SU-DHL-6 (cell line): ENCODE results near the gene MFN2.

Experiments used
- H2AFZ ChIP-seq: fragments of 200-600 bp; sonication (generic); 2 replicates; pipeline ENCODE4 v1.6.1; 2014; ENCODE audit warnings: low read depth, mild to moderate bottlenecking, moderate library complexity, mixed read lengths, antibody characterized with exemption, low read length; ENCODE audit not compliant: severe bottlenecking
- H3F3A ChIP-seq: fragments of 200-600 bp; shearing (Covaris generic); 2 replicates; pipeline ENCODE4 v1.6.0; 2016; ENCODE audit warnings: antibody characterized with exemption, mild to moderate bottlenecking; ENCODE audit not compliant: insufficient read depth
- H3K27ac ChIP-seq: fragments of 200-600 bp; sonication (generic); 2 replicates; pipeline ENCODE4 v1.5.1; 2016; ENCODE audit warnings: low read depth, mild to moderate bottlenecking, low read length, moderate library complexity, mixed read lengths
- H3K27me3 ChIP-seq: fragments of 200-600 bp; sonication (generic), shearing (Covaris generic); 2 replicates; pipeline ENCODE4 v1.6.0; 2014; ENCODE audit warnings: mild to moderate bottlenecking, low read length
- H3K36me3 ChIP-seq: fragments of 200-600 bp; sonication (generic); 2 replicates; pipeline ENCODE4 v1.6.1; 2014; ENCODE audit warnings: mild to moderate bottlenecking, low read length, mixed read lengths
- H3K4me2 ChIP-seq: fragments of 300-600, 200-600 bp; shearing (Covaris generic), sonication (generic); 2 replicates; pipeline ENCODE4 v1.6.0; 2014; ENCODE audit warnings: low read length, low read depth, mild to moderate bottlenecking; ENCODE audit not compliant: poor library complexity, severe bottlenecking
- H3K4me3 ChIP-seq: fragments of 200-600 bp; sonication (generic); 2 replicates; pipeline ENCODE4 v1.5.1; 2014; ENCODE audit warnings: antibody characterized with exemption, low read length, mild to moderate bottlenecking, mixed read lengths; ENCODE audit not compliant: insufficient read depth, poor library complexity, severe bottlenecking
- H3K79me2 ChIP-seq: fragments of 200-600 bp; sonication (generic); 2 replicates; pipeline ENCODE4 v1.6.1; 2014; ENCODE audit warnings: mild to moderate bottlenecking, low read length, moderate library complexity; ENCODE audit not compliant: insufficient read depth
- H3K9ac ChIP-seq: fragments of 200-600 bp; sonication (generic); 2 replicates; pipeline ENCODE4 v1.7.0; 2014; ENCODE audit warnings: mild to moderate bottlenecking, low read length
- H3K9me2 ChIP-seq: fragments of 200-600 bp; sonication (generic); replicated peaks from 2 replicates; pipeline ENCODE4 v1.6.1; 2014; ENCODE audit warnings: low read length; ENCODE audit not compliant: insufficient read depth
- H3K9me3 ChIP-seq: fragments of 200-600 bp; sonication (generic); 2 replicates; pipeline ENCODE4 v1.6.1; 2014; ENCODE audit warnings: low read length, mixed read lengths; ENCODE audit not compliant: insufficient read depth
- H4K20me1 ChIP-seq: fragments of 200-600 bp; sonication (generic); 2 replicates; pipeline ENCODE4 v1.6.1; 2014; ENCODE audit warnings: low read depth, mild to moderate bottlenecking, antibody characterized with exemption, low read length, moderate library complexity, mixed read lengths
- CTCF ChIP-seq: fragments of 200-600 bp; sonication (generic); IDR thresholded peaks from one replicate; pipeline ENCODE4 v1.5.1; 2017; ENCODE audit warnings: antibody characterized with exemption, mild to moderate bottlenecking, low read length, moderate library complexity; ENCODE audit not compliant: insufficient read depth, poor library complexity, severe bottlenecking
- EZH2phosphoT487 ChIP-seq: fragments of 200-600 bp; sonication (generic), shearing (Covaris generic); conservative IDR thresholded peaks from 2 replicates; pipeline ENCODE4 v1.6.1; 2018; ENCODE audit warnings: mild to moderate bottlenecking, antibody characterized with exemption, low read length, moderate library complexity, mixed read lengths

MFN2 gene

GRCh38 chr1:11944358-11944931, 35.8 kb upstream of the MFN2 start:
- no peak overlapping the region for H3K27ac ChIP-seq
- no peak overlapping the region for H3K4me3 ChIP-seq
- no peaks in the 10 kb centered on the region for H3K27me3 ChIP-seq
- no peaks in the 10 kb centered on the region for H3F3A ChIP-seq
- no peak overlapping the region for H2AFZ ChIP-seq
- no peaks in the 10 kb centered on the region for H3K9me3 ChIP-seq
- TF ChIP-seq EZH2phosphoT487: no peak
- TF ChIP-seq CTCF: no peak
- no peaks in the 10 kb centered on the region for H3K9me2 ChIP-seq
- no peaks in the 10 kb centered on the region for H3K79me2 ChIP-seq
- H4K20me1 ChIP-seq: no peaks in the 10 kb centered on the region
- H3K9ac ChIP-seq: no peak overlapping the region
- no peak overlapping the region for H3K4me2 ChIP-seq
- H3K36me3 ChIP-seq: peaks cover 5% of the 10 kb centered on the region; the same call in 1 of the 2 replicates

- Histone ChIP-seq H3K27ac (no peak overlapping the region), H3K9me2 (no peaks in the 10 kb centered on the region), H3K9me3 (no peaks in the 10 kb centered on the region), H3K27me3 (no peaks in the 10 kb centered on the region), H2AFZ (no peak overlapping the region), H3K4me2 (no peak overlapping the region), H3F3A (no peaks in the 10 kb centered on the region), H3K36me3 (peaks cover 5% of the 10 kb centered on the region; the same call in 1 of the 2 replicates), H3K4me3 (no peak overlapping the region), H4K20me1 (no peaks in the 10 kb centered on the region), H3K79me2 (no peaks in the 10 kb centered on the region), H3K9ac (no peak overlapping the region)
- TF ChIP-seq CTCF (no peak), EZH2phosphoT487 (no peak)
These were observed 33.6 kb upstream of the MFN2 start for GRCh38 chr1:11946647-11947046.

GRCh38 chr1:11948822-11949458, 31.3 kb upstream of the MFN2 start:
- no peaks in the 10 kb centered on the region for H3F3A ChIP-seq
- no peak overlapping the region for H3K9ac ChIP-seq
- no peaks in the 10 kb centered on the region for H3K27me3 ChIP-seq
- no peak overlapping the region for H3K4me2 ChIP-seq
- H3K27ac ChIP-seq: no peak overlapping the region
- H3K9me3 ChIP-seq: no peaks in the 10 kb centered on the region
- peaks cover 5% of the 10 kb centered on the region; the same call in 1 of the 2 replicates for H3K36me3 ChIP-seq
- no peaks in the 10 kb centered on the region for H4K20me1 ChIP-seq
- H3K4me3 ChIP-seq: no peak overlapping the region
- no peaks in the 10 kb centered on the region for H3K79me2 ChIP-seq
- no peak overlapping the region for H2AFZ ChIP-seq
- no peaks in the 10 kb centered on the region for H3K9me2 ChIP-seq
- TF ChIP-seq EZH2phosphoT487: no peak
- TF ChIP-seq CTCF: no peak
